Mucosa of descending colon (tissue), 3 donors: ENCODE results near the gene PDE4B. TPM values are rescaled to one million over a fixed set of nuclear protein-coding genes. Genes with fewer than 3 reads are reported as not detected.

Experiments
- ATAC-seq: fragments of 200-7000 bp; cut with Tn5 transposase; one replicate; pipeline ENCODE4 v1.9.1; 2020; ENCODE audit warnings: mild to moderate bottlenecking, moderate library complexity
- DNase-seq, 3 donors: peaks; one replicate each; pipeline ENCODE4 v3.0.0-alpha.2; 2020
- H3K36me3 ChIP-seq: fragments of 200-600 bp; one replicate; pipeline ENCODE4 v1.8.0; 2021; ENCODE audit warnings: low read depth, mild to moderate bottlenecking
- H3K4me1 ChIP-seq: fragments of 200-600 bp; one replicate; pipeline ENCODE4 v1.8.0; 2021; ENCODE audit warnings: low read depth, mild to moderate bottlenecking
- H3K4me3 ChIP-seq: fragments of 200-600 bp; one replicate; pipeline ENCODE4 v1.8.0; 2021; ENCODE audit warnings: mild to moderate bottlenecking
- H3K9me3 ChIP-seq: fragments of 200-600 bp; one replicate; pipeline ENCODE4 v1.8.0; 2021; ENCODE audit warnings: mild to moderate bottlenecking
- CTCF ChIP-seq: fragments of 200-600 bp; IDR thresholded peaks from one replicate; pipeline ENCODE4 v1.8.0; 2022; ENCODE audit warnings: antibody characterized with exemption, mild to moderate bottlenecking
- intact Hi-C, 2 donors: fragments of 100-400 bp; cut with DNase I in 1 of 2; cut with micrococcal nuclease in 1 of 2; formaldehyde crosslinking; loops; one replicate each; pipeline versions ENCODE4 v1.11.0 to v1.11.1; 2022; cut with DNase I, micrococcal nuclease
- total RNA-seq, 3 donors: library from RNA; stranded (reverse); fragmentation: NEBNext Ultra II Directional in 2 of 3; extraction: Animal tissue kit (Norgen Biotek cat#: 25700) in 2 of 3; gene quantifications; one replicate each; pipeline versions ENCODE4 v1.2.1 to v1.2.4, GENCODE V29; 2021 to 2023
- donor health status: DM: no; HTN: no; CAD: no; lungs with moderate emphysema.
- donor health status: DM: no; HTN: no; CAD: no.
- donor health status: DM: no; HTN: yes; CAD: no.

PDE4B gene
- total RNA-seq, 3 donors from 2014 or later: 3.4 to 6.6 (median 4.9) TPM

- H3K4me3 ChIP-seq: no peak overlapping the region
- H3K9me3 ChIP-seq: peaks cover 14% of the 10 kb centered on the region
- ATAC-seq (peak; percentile 24), DNase-seq (peak in 1 of 3 donors; percentile 37)
- H3K36me3 ChIP-seq: no peaks in the 10 kb centered on the region
- intact Hi-C loops: no loop called here
- TF ChIP-seq CTCF: no peak
- no peaks in the 10 kb centered on the region for H3K4me1 ChIP-seq
Measured at GRCh38 chr1:65791801-65792668, 660 bp upstream of the PDE4B start.

GRCh38 chr1:65793359-65793732, 651 bp downstream of the PDE4B start:
- intact Hi-C loops: no loop called here
- DNase-seq (no peak), ATAC-seq (peak; percentile 7)
- no peak for TF ChIP-seq CTCF
- peaks cover 8% of the 10 kb centered on the region for H3K9me3 ChIP-seq
- H3K4me3 ChIP-seq: no peak overlapping the region
- no peaks in the 10 kb centered on the region for H3K4me1 ChIP-seq
- H3K36me3 ChIP-seq: no peaks in the 10 kb centered on the region

- H3K36me3 ChIP-seq: no peaks in the 10 kb centered on the region
- TF ChIP-seq CTCF: no peak
- intact Hi-C loops: no loop called here
- no peak for DNase-seq
- no peaks in the 10 kb centered on the region for H3K4me1 ChIP-seq
- no peak overlapping the region for H3K4me3 ChIP-seq
- ATAC-seq: no peak
- no peaks in the 10 kb centered on the region for H3K9me3 ChIP-seq
Measured at GRCh38 chr1:65795311-65795710, 2.6 kb downstream of the PDE4B start.

GRCh38 chr1:65799601-65800000, 6.9 kb downstream of the PDE4B start:
- Histone ChIP-seq H3K4me3 (no peak overlapping the region), H3K4me1 (no peaks in the 10 kb centered on the region), H3K9me3 (no peaks in the 10 kb centered on the region), H3K36me3 (no peaks in the 10 kb centered on the region)
- no peak for TF ChIP-seq CTCF
- DNase-seq: no peak
- intact Hi-C loops: no loop called here
- ATAC-seq: no peak

- no peak for TF ChIP-seq CTCF
- Histone ChIP-seq H3K36me3 (no peaks in the 10 kb centered on the region), H3K9me3 (no peaks in the 10 kb centered on the region), H3K4me1 (no peaks in the 10 kb centered on the region), H3K4me3 (no peak overlapping the region)
- DNase-seq (no peak), ATAC-seq (no peak)
- intact Hi-C loops: no loop called here
Measured at GRCh38 chr1:65804584-65804983, 11.9 kb downstream of the PDE4B start.
